ELF-1 (cell line): Measurements from ENCODE around the gene LCE2B.
"Not testable (repeated sequence)": the region's sequence is repeated elsewhere in the genome, so short reads cannot be mapped to it uniquely, and the experiment has no call there.

Experiments
- DNase-seq: peaks from one replicate; pipeline ENCODE4 v3.0.0-alpha.2; 2016; ENCODE audit warnings: low read depth, low spot score

Gene LCE2B, protein sequence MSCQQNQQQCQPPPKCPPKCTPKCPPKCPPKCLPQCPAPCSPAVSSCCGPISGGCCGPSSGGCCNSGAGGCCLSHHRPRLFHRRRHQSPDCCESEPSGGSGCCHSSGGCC

DNA sequence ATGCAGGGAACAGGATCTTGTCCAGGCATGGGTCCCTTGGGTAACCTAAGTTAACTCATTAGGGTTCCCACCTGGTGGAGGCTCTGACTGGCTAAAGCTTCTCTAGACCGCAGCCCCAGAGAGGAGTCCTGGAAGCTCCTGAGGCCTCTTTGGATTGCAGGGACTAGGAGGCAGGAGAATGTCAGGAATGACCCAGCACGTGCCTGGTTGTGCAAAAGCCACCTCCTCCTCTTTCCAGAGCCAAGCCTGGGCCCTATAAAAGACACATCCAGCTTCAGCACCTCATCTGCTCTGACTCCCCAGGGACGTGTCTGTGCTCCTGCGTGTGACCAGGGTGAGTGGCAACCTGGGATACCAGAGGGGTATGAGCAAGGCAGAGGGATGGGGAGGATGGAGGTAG, at the start of gene LCE2B:
TSS of gene LCE2B (plus strand) at position 301 of the 400 bp plus-strand sequence. CDS start 721 bp downstream, outside the sequence.
- not testable (repeated sequence) for DNase-seq

DNA sequence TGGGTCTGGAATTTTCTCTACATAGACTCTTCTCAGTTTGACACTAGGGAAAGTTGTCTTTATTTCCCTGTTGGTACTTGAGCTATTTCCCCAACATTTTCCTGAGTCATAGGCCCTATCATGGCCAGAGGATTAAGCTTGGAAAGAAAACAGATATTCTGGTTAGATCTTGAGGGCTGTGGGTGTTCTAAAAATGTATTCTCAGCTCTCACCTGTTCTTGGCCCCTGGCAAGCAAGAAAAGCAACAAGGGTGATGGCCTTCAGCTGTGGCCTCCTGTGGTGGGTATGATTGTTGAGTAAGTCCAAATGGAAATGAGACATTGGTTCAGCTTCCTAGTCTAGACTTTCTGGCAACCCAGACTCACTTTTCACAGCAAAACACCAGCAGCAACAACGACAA, 45.6 kb upstream of the LCE2B start:
- no peak for DNase-seq

DNA sequence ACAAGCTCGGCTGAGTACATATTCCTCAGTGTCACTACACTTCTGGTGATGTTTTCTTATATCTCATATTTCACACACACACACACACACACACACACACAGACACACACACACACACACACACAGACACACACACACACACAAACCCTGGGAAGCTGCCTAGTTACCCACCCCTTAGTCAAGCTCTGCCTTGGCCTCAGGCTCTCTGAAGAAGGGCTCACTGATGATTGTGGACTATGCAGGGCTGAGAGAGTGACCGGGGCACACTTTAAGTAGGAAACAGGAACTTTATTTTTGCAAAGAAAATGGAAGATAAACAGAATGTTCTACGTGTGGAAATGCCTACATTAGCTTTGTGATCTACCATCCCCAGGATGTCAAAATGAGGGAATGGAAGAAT, 42.0 kb upstream of the LCE2B start:
- no peak for DNase-seq

DNA sequence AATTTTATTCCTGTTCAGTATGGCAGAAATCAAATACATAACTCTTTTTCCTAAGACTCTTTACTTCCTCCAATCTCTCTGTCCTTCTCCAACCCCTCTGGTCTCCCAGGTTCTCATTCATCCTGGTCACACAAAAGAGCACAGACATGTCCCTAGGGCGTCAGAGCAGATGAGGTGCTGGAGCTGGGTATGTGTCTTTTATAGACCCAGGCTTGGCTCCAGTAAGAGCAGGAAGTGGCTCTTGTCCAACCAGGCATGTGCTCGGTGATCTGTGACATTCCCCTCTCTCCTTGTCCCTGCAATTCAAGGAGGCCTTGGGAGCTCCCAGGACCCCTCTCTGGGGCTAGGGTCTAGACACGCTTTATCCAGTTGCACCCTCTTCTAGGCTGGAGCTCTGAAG, 40.8 kb upstream of the LCE2B start:
- DNase-seq: no peak

DNA sequence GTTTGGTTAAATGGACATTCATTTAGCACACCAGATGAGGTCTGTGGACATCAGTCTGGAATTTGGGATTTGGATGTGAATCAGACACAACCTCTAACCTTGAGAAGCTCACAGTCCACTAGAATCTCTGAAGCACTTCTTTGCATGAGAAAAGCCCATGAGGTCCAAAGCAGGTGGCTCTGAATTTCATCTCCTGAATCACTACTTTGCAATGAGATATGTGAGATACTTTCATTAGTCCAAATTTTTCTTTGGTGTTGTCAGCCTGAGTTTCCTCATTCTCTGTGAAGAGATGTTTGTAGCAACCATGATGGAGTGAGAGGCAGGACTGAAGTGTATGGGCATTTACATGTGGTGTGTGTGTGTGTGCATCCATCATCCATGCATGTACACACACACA, 39.3 kb upstream of the LCE2B start:
- no peak for DNase-seq

DNA sequence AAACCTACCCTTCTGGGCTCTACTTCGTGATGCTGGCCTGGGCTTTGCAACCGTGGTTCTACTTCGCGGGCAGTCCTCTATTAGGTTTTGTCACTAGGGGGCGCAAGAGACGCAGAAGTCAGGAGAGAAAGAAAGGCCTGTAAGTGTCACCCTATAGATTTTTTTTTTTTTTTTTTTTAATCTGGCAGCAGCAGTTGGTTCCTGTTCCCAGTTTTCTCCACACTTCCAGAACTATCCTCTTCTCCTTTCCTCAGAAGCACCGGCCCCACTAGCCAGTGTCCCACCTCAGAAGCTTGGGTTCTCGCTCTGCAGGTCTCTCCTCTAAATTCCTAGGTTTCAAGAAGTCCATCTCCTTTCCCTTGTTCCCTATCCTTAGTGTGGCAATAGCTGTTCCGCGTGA, 31.8 kb upstream of the LCE2B start:
- peak; percentile 81 for DNase-seq

DNA sequence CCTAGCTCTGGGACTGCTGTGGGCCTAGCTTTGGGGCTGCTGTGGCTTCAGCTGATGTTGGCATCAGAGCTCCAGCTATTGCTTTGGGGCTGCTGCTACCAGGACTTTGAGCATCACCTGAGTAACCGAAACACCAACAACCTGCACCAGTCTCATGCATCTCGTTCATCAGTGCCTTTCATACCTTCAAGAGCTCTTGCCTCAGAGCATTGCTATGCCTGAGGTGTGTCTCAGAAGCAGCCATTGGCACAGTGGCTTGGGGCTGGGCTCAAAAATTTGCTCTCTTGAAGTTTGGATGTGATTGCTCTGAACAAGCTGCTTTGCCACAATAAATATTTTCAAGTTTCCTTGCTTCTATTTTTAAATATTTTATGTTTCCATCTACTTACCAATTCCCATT, 29.5 kb upstream of the LCE2B start:
- DNase-seq: no peak

DNA sequence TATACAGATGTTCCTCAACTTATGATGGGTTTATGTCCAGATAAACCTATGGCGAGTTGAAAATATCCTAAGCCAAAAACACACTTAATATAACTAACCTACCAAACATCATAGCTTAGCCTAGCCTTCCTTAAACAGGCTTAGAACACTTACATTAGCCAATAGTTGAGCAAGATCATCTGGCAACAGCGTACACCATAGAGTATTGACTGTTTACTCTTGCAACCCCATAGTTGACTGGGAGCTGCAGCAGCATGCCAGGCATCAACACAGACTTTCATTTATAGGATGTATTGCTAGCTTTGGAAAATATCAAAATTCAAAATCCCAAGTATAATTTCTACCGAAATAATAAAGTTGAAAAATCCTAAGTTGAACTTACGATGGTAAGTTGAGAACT, 28.2 kb upstream of the LCE2B start:
- no peak for DNase-seq

DNA sequence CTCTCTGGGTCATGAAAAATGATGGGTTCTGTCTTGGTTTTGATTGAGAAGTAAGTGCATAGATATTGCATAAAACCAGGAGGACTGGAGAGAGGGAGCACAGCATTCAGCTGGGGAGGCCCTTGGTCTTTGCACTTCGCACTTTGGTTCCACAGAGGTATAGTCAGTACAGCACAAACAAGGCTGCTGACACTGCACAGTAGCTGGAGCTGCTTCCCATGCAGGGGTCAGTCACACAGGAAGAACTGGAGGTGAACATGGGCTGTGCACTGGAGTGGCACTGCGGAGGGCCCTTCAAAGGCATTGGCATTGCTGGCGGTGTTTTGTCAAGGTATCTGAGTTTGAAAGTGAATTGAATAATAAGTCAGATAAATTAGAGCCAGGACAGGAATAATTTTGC, 27.3 kb upstream of the LCE2B start:
- DNase-seq: no peak

DNA sequence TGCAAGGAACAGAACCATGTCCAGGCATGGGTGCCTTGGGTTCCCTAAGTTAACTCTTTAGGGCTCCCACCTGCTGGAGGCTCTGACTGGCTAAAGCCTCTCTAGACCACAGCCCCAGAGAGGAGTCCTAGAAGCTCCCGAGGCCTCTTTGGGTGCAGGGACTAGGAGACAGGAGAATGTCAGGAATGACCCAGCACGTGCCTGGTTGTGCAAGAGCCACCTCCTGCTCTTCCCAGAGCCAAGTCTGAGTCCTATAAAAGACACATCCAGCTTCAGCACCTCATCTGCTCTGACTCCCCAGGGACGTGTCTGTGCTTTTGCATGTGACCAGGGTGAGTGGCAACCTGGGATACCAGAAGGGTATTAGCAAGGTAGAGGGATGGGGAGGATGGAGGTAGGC, 22.8 kb upstream of the LCE2B start, which contains the start of gene LCE2D:
TSS of gene LCE2D (plus strand) at position 283 of the 400 bp plus-strand sequence. CDS start 726 bp downstream, outside the sequence.
- DNase-seq: no peak

DNA sequence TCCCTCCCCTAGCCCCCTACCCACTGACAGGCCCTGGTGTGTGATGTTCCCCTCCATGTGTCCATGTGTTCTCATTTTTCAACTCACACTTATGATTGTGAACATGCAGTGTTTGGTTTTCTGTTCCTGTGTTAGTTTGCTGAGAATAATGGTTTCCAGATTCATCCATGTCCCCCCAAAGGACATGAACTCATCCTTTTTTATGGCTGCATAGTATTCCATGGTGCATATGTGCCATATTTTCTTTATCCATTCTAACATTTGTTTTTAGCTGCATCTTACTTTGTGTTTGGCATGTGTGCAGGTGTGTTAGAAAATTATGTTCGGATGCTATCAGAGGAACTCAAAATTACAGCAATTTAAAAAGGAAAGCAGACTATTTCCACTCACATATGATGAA, 19.8 kb upstream of the LCE2B start:
- not testable (repeated sequence) for DNase-seq

DNA sequence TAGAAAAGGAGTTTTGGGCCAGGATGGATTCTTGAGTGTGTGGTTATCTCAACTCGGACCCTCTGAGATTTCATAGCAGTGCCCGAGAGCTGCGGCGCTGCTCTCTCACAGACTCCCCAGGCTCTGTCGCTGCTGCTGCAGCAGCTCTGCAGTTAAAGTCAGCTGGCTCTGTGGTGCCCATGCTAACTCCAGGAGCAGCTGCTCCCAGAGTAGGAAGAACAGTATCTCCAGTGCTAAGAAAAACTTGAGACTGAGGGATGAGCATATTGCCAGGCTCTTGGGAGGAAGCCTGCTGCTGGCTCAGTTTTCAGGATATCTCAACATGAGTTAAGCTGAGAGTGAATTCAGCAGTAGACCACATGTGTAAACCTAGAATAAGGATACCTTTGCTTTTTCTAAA, 18.3 kb upstream of the LCE2B start:
- no peak for DNase-seq

DNA sequence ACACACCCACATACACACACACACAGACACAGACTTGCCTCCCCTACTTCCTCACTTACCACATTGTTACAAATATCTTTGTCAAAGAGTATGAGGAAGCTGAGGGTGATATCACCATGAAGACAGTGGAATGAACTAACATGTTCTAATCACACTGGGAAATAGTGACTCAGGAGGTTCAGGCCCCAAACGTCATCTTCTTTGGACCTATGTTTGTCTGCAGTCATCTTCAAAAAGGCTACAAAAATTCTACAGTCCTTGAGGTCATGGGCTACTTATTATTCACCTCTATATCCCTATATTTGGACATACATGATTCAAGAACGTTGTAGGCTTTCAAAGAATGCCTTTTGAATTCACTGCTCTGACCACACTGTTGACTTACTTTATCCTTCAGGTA, 12.9 kb upstream of the LCE2B start:
- DNase-seq: no peak

DNA sequence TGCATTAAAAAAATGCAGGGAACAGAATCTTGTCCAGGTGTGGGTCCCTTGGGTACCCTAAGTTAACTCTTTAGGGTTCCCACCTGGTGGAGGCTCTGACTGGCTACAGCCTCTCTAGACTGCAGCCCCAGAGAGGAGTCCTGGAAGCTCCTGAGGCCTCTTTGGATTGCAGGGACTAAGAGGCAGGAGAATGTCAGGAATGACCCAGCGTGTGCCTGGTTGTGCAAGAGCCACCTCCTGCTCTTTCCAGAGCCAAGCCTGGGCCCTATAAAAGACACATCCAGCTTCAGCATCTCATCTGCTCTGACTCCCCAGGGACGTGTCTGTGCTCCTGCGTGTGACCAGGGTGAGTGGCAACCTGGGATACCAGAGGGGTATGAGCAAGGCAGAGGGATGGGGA, 10.9 kb upstream of the LCE2B start, which contains the start of gene LCE2C:
TSS of gene LCE2C (plus strand) at position 297 of the 400 bp plus-strand sequence. CDS start 737 bp downstream, outside the sequence.
- DNase-seq: not testable (repeated sequence)

DNA sequence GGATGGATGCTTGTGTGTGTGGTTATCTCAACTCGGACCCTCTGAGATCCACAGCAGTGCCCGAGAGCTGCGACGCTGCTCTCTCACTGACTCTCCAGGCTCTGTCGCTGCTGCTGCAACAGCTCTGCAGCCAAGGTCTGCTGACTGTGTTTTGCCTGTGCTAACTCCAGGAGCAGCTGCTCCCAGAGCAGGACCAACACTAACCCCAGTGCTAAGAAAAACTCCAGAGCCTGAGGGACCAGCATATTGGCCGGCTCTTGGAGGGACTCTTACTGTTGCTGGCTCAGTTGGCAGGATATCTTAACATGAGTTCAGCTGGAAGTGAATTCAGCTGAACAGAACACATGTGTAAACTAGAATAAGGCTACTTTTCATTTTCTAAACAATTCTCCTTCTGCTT, 6.5 kb upstream of the LCE2B start:
- DNase-seq: no peak

DNA sequence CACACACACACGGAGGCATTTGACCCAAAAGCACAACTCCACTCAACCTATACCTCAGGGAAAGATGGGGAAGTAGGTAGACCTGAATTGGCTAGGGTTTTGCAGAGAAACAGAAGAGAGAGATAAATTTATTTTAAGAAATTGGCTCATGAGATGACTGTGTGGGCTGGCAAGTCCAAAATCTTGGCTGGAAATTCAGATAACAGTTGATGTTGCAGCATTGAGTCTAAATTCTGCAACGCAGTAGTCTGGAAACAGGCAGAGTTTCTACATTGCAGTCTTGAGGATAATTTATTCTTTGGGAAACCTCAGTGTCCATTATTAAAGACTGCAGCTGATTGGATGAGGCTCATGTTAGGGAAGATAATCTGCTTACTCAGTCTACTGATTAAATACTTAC, 4.3 kb upstream of the LCE2B start:
- DNase-seq: no peak

DNA sequence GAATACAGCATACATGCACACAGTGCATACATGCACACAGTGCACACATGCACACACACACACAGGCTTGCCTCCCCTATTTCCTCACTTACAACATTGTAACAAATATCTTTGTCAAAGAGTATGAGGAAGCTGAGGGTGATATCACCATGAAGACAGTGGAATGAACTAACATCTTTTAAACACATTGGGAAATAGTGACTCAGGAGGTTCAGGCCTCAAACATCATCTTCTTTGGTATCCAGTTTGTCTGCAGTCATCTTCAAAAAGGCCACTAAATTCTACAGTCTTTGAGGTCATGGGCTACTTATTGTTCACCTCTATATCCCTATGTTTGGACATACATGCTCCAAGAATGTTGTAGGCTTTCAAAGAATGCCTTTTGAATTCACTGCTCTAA, 2.1 kb upstream of the LCE2B start:
- DNase-seq: no peak

DNA sequence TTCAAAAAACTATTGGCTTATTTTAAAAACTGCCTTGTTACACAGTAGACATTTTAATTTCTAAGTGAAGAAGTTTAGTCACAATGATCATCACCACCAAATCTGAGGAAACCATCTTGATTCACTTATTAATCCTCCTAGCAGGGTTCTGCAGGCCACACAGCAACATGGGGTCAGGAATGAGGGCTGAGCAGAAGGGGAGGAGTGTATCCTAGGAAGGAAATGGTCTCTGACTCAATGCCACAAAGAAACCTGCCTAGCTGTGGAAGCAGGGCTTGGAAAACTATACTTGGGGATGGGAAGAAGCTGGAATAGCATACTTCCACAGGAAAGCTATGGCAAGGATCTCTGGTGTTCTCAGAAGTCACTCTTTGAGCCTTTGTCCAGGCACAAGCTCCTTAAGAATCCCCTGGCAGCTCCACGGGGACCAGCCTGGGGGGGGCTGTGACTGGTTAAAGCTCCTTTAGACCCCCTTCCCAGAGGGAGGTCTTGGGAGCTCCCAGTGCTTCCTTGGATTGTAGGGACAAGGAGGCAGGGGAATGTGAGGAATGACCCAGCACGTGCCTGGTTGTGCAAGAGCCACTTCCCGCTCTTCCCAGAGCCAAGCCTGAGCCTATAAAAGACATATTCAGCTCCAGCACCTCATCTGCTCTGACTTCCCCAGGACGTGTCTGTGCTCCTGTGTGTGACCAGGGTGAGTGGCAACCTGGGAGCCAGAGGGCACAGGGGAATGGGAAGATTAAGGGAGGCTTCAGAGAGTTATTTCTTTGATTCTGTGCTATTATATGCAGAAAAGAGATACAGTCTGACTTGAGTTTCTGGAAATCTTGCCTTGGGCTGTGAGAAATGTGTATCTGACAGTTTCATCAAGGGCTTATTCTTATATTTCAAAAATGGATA, 12.0 kb downstream of the LCE2B start, which contains the start of gene LCE2A:
TSS of gene LCE2A (plus strand) at position 645 of the 900 bp plus-strand sequence. CDS start 557 bp downstream, outside the sequence.
- DNase-seq: no peak

DNA sequence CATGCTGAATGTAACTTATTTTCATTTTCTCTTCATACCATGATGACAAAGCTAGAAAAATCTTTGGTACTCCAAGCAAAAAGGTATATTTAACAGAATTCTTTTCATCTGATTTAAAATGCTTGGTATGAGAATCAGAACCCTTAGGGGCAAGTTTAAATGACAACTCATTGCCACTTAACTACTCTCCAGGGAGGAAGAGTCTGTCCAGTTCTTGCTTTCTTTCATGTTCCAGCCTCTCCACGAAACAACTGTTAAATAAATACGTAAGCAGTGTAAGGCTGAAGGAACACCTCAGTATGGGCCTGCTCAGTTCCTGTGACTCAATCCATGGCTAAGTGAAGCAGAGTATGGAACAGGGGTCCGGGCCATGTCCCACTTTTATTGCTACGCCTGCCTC, 13.8 kb downstream of the LCE2B start:
- DNase-seq: no peak

DNA sequence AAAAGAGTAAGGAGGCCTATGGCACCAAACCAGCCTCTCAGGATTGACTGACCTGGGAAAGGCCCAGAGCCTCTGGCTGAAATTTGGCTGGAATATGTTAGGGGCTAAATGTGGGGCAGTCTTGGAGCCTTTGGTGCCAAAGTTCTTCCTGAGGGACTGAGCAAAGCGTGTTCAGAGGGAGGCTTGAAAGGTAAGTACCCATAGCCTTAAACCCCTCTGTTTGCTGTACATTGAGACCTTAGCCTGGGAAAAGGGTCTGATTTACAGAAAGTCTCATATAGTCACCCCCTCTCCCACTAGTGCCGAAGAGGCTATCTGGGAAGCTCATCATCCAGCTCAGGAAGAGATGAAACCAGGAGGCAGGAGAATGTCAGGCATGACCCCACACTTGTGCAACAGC, 21.9 kb downstream of the LCE2B start, which contains the start of gene LCE4A:
TSS of gene LCE4A (plus strand) at position 301 of the 400 bp plus-strand sequence. CDS start 916 bp downstream, outside the sequence.
- DNase-seq: no peak

DNA sequence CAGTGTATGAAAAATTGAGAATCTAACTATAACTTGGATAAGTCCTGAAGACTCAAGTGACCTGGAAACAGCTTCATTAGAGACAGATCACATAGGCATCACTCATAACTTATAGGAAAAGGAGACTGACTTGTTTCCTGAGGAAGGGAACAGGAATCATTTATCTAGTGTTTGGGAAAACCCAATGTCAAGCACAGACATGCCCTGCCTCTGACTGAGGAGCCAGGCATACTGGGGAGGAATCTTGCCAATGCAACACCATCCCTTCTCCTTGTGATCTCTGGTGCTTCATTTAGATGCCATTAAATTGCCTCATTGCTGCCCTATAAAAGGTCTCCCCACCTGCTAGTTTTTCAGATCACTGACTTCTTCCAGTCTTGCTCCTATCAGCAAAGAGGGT, 32.3 kb downstream of the LCE2B start:
- no peak for DNase-seq

DNA sequence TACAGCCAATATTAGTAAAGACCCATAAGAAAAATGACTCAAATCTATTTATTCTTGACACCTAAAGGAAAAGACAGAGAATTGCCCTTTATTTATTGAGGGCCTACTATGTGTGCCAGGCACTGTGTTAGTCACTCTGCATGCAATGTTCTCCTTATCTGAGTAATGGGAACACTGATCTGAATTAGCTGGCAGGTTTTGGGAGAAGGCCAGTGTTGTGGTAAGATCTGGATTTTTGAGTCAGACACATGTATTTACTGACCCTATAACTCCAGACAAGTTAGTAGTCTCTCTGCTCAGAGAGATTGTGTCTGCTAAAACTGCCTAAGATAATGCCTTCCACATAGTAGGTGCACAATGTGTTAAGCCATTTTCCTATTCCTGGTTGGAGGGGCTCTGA, 39.3 kb downstream of the LCE2B start:
- DNase-seq: no peak

DNA sequence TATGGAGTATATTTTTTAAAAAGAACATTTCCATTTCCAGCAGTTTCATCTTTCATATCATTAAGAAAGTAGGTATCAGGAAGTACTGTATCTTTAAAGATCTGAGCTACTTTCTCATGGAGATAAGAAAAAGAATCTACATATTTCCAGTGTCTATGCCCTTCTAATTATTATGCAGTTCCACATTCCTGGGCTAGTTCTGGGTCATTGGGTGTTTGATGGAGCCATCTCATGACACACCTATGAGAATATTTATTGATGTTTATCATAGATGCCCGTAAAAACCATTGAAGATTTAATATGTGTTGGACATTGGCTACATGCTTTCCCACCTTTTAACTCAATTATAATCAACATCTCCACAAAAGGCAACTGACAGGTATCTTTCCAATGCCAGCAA, 43.1 kb downstream of the LCE2B start:
- DNase-seq: no peak
